Measurements from ENCODE around the gene UAP1L1. TPM values are rescaled to one million over a fixed set of nuclear protein-coding genes. Genes with fewer than 3 reads are reported as not detected.

The UAP1L1 gene
- total and polyA plus RNA-seq, 9 of the 15 experiments (the other 6 are each of a cell fraction or from before 2014, with no cell fraction given) = 0.20 to 8.6 (median 3.7) TPM

- TF ChIP-seq NRF1 (conservative IDR thresholded peaks at IDR 0.05 in 1 of 2, IDR thresholded peaks at IDR 0.05 in 1 of 2) (no peak), PATZ1 (CRISPR knock-in tag; IDR thresholded peaks at IDR 0.05; ENCODE audit: borderline replicate concordance) (no peak), HBP1 (CRISPR knock-in tag; IDR thresholded peaks at IDR 0.05) (no peak), BRF1 (IDR thresholded peaks at IDR 0.05; ENCODE audit: borderline replicate concordance, extremely low read depth, insufficient read length) (no peak), AFF1 (IDR thresholded peaks at IDR 0.05; ENCODE audit: low read depth in 1 of 2, partially characterized antibody in 2 of 2) (peak in 1 of 2 experiments; percentile 28), GTF2E2 (tag; IDR thresholded peaks at IDR 0.05) (peak; percentile 22; the same call in 1 of the 2 replicates), CREB5 (CRISPR knock-in tag; IDR thresholded peaks at IDR 0.05) (no peak)
These were observed 10.2 kb downstream of the UAP1L1 start (continued) for GRCh38 chr9:137087409-137087925.

All from K562 (cell line).